K562 (cell line): Measurements from ENCODE around the gene FAM110D. TPM values are rescaled to one million over a fixed set of nuclear protein-coding genes. Genes with fewer than 3 reads are reported as not detected.

ENCODE experiments used
- ADNP ChIP-seq: fragments of 200-800 bp; sonication (Bioruptor generic); IDR thresholded peaks from 2 replicates; pipeline ENCODE4 v1.6.1; 2016; ENCODE audit warnings: missing genetic modification characterization, missing compliant biosample characterization
- EGR1 ChIP-seq: fragments of 450-650 bp; conservative IDR thresholded peaks from 2 replicates; pipeline ENCODE4 v1.6.1; 2017; ENCODE audit warnings: mild to moderate bottlenecking
- ETV1 ChIP-seq: fragments of 450-650 bp; conservative IDR thresholded peaks from 2 replicates; pipeline ENCODE4 v1.6.1; 2016; ENCODE audit warnings: missing genetic modification characterization, control low read depth, low read depth, missing compliant biosample characterization
- FOXK1 ChIP-seq: sonication (generic); formaldehyde crosslinking; IDR thresholded peaks from 2 replicates; pipeline ENCODE4 v1.8.0; 2022; ENCODE audit warnings: missing genetic modification reagents, mild to moderate bottlenecking, borderline replicate concordance
- GABPB1 ChIP-seq: sonication (generic); formaldehyde crosslinking; IDR thresholded peaks from 2 replicates; pipeline ENCODE4 v1.8.0; 2022; ENCODE audit warnings: mild to moderate bottlenecking, missing genetic modification reagents
- GATA2 ChIP-seq: sonication (generic); formaldehyde crosslinking; IDR thresholded peaks from 2 replicates; pipeline ENCODE4 v1.4.0; 2020; ENCODE audit warnings: mild to moderate bottlenecking, missing genetic modification reagents
- GTF2E2 ChIP-seq: fragments of 200-800 bp; sonication (Bioruptor generic); IDR thresholded peaks from 2 replicates; pipeline ENCODE4 v1.6.1; 2016; ENCODE audit warnings: missing genetic modification characterization, missing compliant biosample characterization
- PML ChIP-seq: IDR thresholded peaks from 2 replicates; pipeline ENCODE4 v1.6.1; 2012; ENCODE audit warnings: low read length, inconsistent platforms
- RUNX1 ChIP-seq: sonication (generic); IDR thresholded peaks from 2 replicates; pipeline ENCODE4 v1.6.1; 2016; ENCODE audit warnings: antibody characterized with exemption, low read depth
- SMAD1 ChIP-seq: fragments of 150-350 bp; IDR thresholded peaks from 2 replicates; pipeline ENCODE4 v1.6.1; 2014; ENCODE audit warnings: low read length, low read depth; ENCODE audit not compliant: partially characterized antibody
- SMC3 ChIP-seq: conservative IDR thresholded peaks from 2 replicates; pipeline ENCODE4 v1.6.1; 2011; ENCODE audit warnings: low read depth, low read length, improper control_type of control experiment; ENCODE audit not compliant: insufficient read depth
- SREBF1 ChIP-seq: fragments of 150-350 bp; IDR thresholded peaks from 2 replicates; pipeline ENCODE4 v1.6.1; 2014; ENCODE audit warnings: antibody characterized with exemption, low read depth, low read length, borderline replicate concordance
- STAG1 ChIP-seq: sonication (generic); formaldehyde crosslinking; IDR thresholded peaks from 2 replicates; pipeline ENCODE4 v1.5.0; 2020; ENCODE audit warnings: missing genetic modification reagents, borderline replicate concordance
- polyA plus RNA-seq, 8 experiments: library from polyadenylated mRNA; depleted of rRNA in 4 of 8; stranded (reverse) in 5 of 8; unstranded in 3 of 8; fragments of >200 nt; fragmentation: Nextera tagmentation in 2 of 8; fragmentation: Illumina TruSeq in 1 of 8; extraction: Ambion mirVana in 2 of 8; extraction: Trizol in 1 of 8; gene quantifications; 2 replicates each; pipeline versions ENCODE4 v1.2.1 to v1.2.3, GENCODE V29; 2011 to 2014; ENCODE audit warnings: inconsistent platforms in 1 of 8, missing spikeins in 1 of 8
- total RNA-seq, 7 experiments: library from RNA; depleted of rRNA in 6 of 7; stranded (reverse); fragments of >200 nt in 6 of 7; fragmentation: Illumina TruSeq in 2 of 7; extraction: Trizol in 2 of 7; gene quantifications; 2 replicates each; pipeline versions ENCODE4 v1.2.1 to v1.2.3, GENCODE V29; 2011 to 2021; ENCODE audit warnings: low replicate concordance in 1 of 7
- TF ChIP-seq, protein P1 (sequence below), 2 experiments: fragments of 450-650 bp; formaldehyde crosslinking in 1 of 2; IDR thresholded peaks; 2 replicates each; pipeline versions ENCODE4 v1.4.0 to v1.6.1; 2014 to 2020; ENCODE audit warnings: mild to moderate bottlenecking in 2 of 2, borderline replicate concordance in 1 of 2, low read depth in 1 of 2
- TF ChIP-seq, protein P2 (sequence below): fragments of 250-450 bp; sonication (Bioruptor Pico); IDR thresholded peaks from 2 replicates; pipeline ENCODE4 v1.4.0; 2020
- TF ChIP-seq, protein P3 (sequence below): fragments of 450-650 bp; conservative IDR thresholded peaks from 2 replicates; pipeline ENCODE4 v1.6.1; 2016; ENCODE audit warnings: missing genetic modification characterization, low read depth, mild to moderate bottlenecking, missing compliant biosample characterization, moderate library complexity

The FAM110D gene
- total and polyA plus RNA-seq, 9 of the 15 experiments (the other 6 are each of a cell fraction or from before 2014, with no cell fraction given), result 0.04 to 1.1 (median 0.33) TPM

GRCh38 chr1:26169669-26170471 lies 11.0 kb downstream of the FAM110D start, which contains the start of gene ZNF593 (continued):
- TF ChIP-seq, protein P1, sequence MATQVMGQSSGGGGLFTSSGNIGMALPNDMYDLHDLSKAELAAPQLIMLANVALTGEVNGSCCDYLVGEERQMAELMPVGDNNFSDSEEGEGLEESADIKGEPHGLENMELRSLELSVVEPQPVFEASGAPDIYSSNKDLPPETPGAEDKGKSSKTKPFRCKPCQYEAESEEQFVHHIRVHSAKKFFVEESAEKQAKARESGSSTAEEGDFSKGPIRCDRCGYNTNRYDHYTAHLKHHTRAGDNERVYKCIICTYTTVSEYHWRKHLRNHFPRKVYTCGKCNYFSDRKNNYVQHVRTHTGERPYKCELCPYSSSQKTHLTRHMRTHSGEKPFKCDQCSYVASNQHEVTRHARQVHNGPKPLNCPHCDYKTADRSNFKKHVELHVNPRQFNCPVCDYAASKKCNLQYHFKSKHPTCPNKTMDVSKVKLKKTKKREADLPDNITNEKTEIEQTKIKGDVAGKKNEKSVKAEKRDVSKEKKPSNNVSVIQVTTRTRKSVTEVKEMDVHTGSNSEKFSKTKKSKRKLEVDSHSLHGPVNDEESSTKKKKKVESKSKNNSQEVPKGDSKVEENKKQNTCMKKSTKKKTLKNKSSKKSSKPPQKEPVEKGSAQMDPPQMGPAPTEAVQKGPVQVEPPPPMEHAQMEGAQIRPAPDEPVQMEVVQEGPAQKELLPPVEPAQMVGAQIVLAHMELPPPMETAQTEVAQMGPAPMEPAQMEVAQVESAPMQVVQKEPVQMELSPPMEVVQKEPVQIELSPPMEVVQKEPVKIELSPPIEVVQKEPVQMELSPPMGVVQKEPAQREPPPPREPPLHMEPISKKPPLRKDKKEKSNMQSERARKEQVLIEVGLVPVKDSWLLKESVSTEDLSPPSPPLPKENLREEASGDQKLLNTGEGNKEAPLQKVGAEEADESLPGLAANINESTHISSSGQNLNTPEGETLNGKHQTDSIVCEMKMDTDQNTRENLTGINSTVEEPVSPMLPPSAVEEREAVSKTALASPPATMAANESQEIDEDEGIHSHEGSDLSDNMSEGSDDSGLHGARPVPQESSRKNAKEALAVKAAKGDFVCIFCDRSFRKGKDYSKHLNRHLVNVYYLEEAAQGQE (IDR thresholded peaks at IDR 0.05; ENCODE audit: borderline replicate concordance), result peak; percentile 56
- TF ChIP-seq, protein P1 (CRISPR knock-in tag; IDR thresholded peaks at IDR 0.05; ENCODE audit: low read depth), result 0 out of 2 replicates have a peak, but pooled peaks have one; percentile 61
- TF ChIP-seq ETV1 (tag), result peak; percentile 91
- TF ChIP-seq ADNP (tag), result no peak
- peak; percentile 16; the same call in 1 of the 2 replicates for TF ChIP-seq SREBF1
- peak; percentile 65 for TF ChIP-seq SMAD1
- TF ChIP-seq PML, result peak; percentile 75
- TF ChIP-seq GABPB1 (CRISPR knock-in tag), result peak; percentile 98
- 0 out of 2 replicates have a peak, but pooled peaks have one; percentile 1 for TF ChIP-seq EGR1
- TF ChIP-seq, protein P2, sequence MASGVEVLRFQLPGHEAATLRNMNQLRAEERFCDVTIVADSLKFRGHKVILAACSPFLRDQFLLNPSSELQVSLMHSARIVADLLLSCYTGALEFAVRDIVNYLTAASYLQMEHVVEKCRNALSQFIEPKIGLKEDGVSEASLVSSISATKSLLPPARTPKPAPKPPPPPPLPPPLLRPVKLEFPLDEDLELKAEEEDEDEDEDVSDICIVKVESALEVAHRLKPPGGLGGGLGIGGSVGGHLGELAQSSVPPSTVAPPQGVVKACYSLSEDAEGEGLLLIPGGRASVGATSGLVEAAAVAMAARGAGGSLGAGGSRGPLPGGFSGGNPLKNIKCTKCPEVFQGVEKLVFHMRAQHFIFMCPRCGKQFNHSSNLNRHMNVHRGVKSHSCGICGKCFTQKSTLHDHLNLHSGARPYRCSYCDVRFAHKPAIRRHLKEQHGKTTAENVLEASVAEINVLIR (CRISPR knock-in tag), result peak; percentile 99
- peak; percentile 80 for TF ChIP-seq STAG1 (CRISPR knock-in tag)
- no peak for TF ChIP-seq GATA2 (CRISPR knock-in tag)
- TF ChIP-seq FOXK1 (CRISPR knock-in tag), result peak; percentile 90; the same call in 1 of the 2 replicates
- 0 out of 2 replicates have a peak, but pooled peaks have one; percentile 14 for TF ChIP-seq RUNX1
- TF ChIP-seq GTF2E2 (tag), result no peak; the same call in 1 of the 2 replicates
- TF ChIP-seq, protein P3, sequence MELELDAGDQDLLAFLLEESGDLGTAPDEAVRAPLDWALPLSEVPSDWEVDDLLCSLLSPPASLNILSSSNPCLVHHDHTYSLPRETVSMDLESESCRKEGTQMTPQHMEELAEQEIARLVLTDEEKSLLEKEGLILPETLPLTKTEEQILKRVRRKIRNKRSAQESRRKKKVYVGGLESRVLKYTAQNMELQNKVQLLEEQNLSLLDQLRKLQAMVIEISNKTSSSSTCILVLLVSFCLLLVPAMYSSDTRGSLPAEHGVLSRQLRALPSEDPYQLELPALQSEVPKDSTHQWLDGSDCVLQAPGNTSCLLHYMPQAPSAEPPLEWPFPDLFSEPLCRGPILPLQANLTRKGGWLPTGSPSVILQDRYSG (tag), result peak; percentile 70
- peak; percentile 86 for TF ChIP-seq SMC3
